Measurements from ENCODE around the gene KL. TPM values are rescaled to one million over a fixed set of nuclear protein-coding genes. Genes with fewer than 3 reads are reported as not detected.

KL gene
- total RNA-seq, 2 experiments from 2014 or later = not detected

DNA sequence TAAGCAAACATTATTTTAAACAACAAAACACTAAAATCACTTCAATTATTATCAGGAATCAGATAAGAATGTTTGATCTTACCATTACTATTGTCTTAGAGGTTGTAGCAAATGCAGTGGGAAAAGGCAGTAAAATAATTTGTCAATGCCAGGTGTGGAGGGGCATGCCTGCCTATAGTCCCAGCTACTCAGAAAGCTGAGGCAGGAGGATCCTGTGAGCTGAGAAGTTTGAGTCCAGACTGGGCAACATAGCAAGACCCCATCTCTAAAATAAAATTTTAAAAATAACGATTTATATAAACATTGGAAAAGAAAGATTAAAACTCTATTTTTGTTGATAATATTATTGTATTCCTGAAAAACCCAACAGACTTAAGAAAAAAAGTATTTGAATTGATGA, 66.8 kb downstream of the KL start:
- H3K4me3 ChIP-seq (ENCODE audit: low read length) = no peak overlapping the region
- no peaks in the 10 kb centered on the region for H3K4me1 ChIP-seq (ENCODE audit: insufficient read depth, low read length)
- ChIA-PET CTCF (no interaction called here), POLR2A (no interaction called here)
- Mint-ChIP-seq H3K9me3 (no peaks in the 10 kb centered on the region), H3K4me3 (no peak overlapping the region), H3K27ac (no peak overlapping the region), H3K27me3 (peaks cover 35% of the 10 kb centered on the region), H3K36me3 (ENCODE audit: low read depth) (no peaks in the 10 kb centered on the region), H3K4me1 (ENCODE audit: low read depth) (no peaks in the 10 kb centered on the region)
- intact Hi-C loops (cut with DNase I, micrococcal nuclease) = no loop called here
- ATAC-seq (ENCODE audit: poor library complexity) (no peak), DNase-seq (no peak)
- H3K9me3 ChIP-seq (ENCODE audit: control insufficient read depth in 1 of 2, insufficient read depth in 1 of 2, low read length in 2 of 2) = no peaks in the 10 kb centered on the region
- H3K36me3 ChIP-seq (ENCODE audit: insufficient read depth, low read length) = no peaks in the 10 kb centered on the region
- no peak for TF ChIP-seq CTCF (IDR thresholded peaks at IDR 0.05)
- H3K27me3 ChIP-seq (ENCODE audit: control insufficient read depth in 1 of 2, insufficient read depth in 2 of 2, low read length in 2 of 2) = peaks cover 0 to 4% of the 10 kb centered on the region in 2 experiments
- H3K27ac ChIP-seq (ENCODE audit: low read depth in 1 of 2, low read length in 2 of 2) = no peak overlapping the region

- Mint-ChIP-seq H3K4me3 (no peak overlapping the region), H3K4me1 (ENCODE audit: low read depth) (no peaks in the 10 kb centered on the region), H3K36me3 (ENCODE audit: low read depth) (no peaks in the 10 kb centered on the region), H3K27me3 (peaks cover 20% of the 10 kb centered on the region), H3K9me3 (no peaks in the 10 kb centered on the region), H3K27ac (no peak overlapping the region)
- CTCF ChIA-PET = no interaction called here
- TF ChIP-seq CTCF (IDR thresholded peaks at IDR 0.05) = no peak
- Histone ChIP-seq H3K36me3 (ENCODE audit: insufficient read depth, low read length) (no peaks in the 10 kb centered on the region), H3K4me3 (ENCODE audit: low read length) (no peak overlapping the region), H3K27ac (ENCODE audit: low read depth in 1 of 2, low read length in 2 of 2) (no peak overlapping the region), H3K4me1 (ENCODE audit: insufficient read depth, low read length) (no peaks in the 10 kb centered on the region), H3K27me3 (ENCODE audit: control insufficient read depth in 1 of 2, insufficient read depth in 2 of 2, low read length in 2 of 2) (no peaks in the 10 kb centered on the region), H3K9me3 (ENCODE audit: control insufficient read depth in 1 of 2, insufficient read depth in 1 of 2, low read length in 2 of 2) (no peaks in the 10 kb centered on the region)
- ATAC-seq (ENCODE audit: poor library complexity) (no peak), DNase-seq (no peak)
- POLR2A ChIA-PET = no interaction called here
- intact Hi-C loops (cut with DNase I, micrococcal nuclease) = no loop called here
Measured at GRCh38 chr13:33087091-33087490, 70.9 kb downstream of the KL start.

GRCh38 chr13:33087790-33088189, 71.6 kb downstream of the KL start:
- DNase-seq (no peak), ATAC-seq (ENCODE audit: poor library complexity) (no peak)
- no peaks in the 10 kb centered on the region for H3K9me3 ChIP-seq (ENCODE audit: control insufficient read depth in 1 of 2, insufficient read depth in 1 of 2, low read length in 2 of 2)
- Mint-ChIP-seq H3K27me3 (peaks cover 20% of the 10 kb centered on the region), H3K36me3 (ENCODE audit: low read depth) (no peaks in the 10 kb centered on the region), H3K4me1 (ENCODE audit: low read depth) (no peaks in the 10 kb centered on the region), H3K9me3 (no peaks in the 10 kb centered on the region), H3K4me3 (no peak overlapping the region), H3K27ac (no peak overlapping the region)
- H3K4me1 ChIP-seq (ENCODE audit: insufficient read depth, low read length) = no peaks in the 10 kb centered on the region
- H3K4me3 ChIP-seq (ENCODE audit: low read length) = no peak overlapping the region
- no peak overlapping the region for H3K27ac ChIP-seq (ENCODE audit: low read depth in 1 of 2, low read length in 2 of 2)
- TF ChIP-seq CTCF (IDR thresholded peaks at IDR 0.05) = no peak
- no peaks in the 10 kb centered on the region for H3K36me3 ChIP-seq (ENCODE audit: insufficient read depth, low read length)
- intact Hi-C loops (cut with DNase I, micrococcal nuclease) = no loop called here
- CTCF ChIA-PET = no interaction called here
- H3K27me3 ChIP-seq (ENCODE audit: control insufficient read depth in 1 of 2, insufficient read depth in 2 of 2, low read length in 2 of 2) = no peaks in the 10 kb centered on the region
- POLR2A ChIA-PET = no interaction called here
